ENCODE measurements around the gene CALHM2.
"Not testable (repeated sequence)": the region's sequence is repeated elsewhere in the genome, so short reads cannot be mapped to it uniquely, and the experiment has no call there.

The CALHM2 gene

GRCh38 chr10:103451831-103452505 lies at the start of gene CALHM2:
TSS of gene CALHM2 (minus strand) at chr10:103452370. CDS start at chr10:103449941, 2,429 bp downstream.
- DNase-seq: peak in 36 of 56 donors; percentile 9 to 75 (median 34)

- DNase-seq: no peak
Observed at GRCh38 chr10:103501186-103501585, 49.0 kb upstream of the CALHM2 start.

GRCh38 chr10:103500481-103500880 lies 48.3 kb upstream of the CALHM2 start:
- no peak for DNase-seq

GRCh38 chr10:103499881-103500280 lies 47.7 kb upstream of the CALHM2 start:
- DNase-seq: peak in 25 of 56 donors; percentile 7 to 66 (median 27)

GRCh38 chr10:103498936-103499638 lies 46.9 kb upstream of the CALHM2 start:
- no peak for DNase-seq

- DNase-seq: peak in 2 of 56 donors; percentile 7 to 15
Observed at GRCh38 chr10:103497161-103497915, 45.2 kb upstream of the CALHM2 start.

- no peak for DNase-seq
Observed at GRCh38 chr10:103495321-103495720, 43.2 kb upstream of the CALHM2 start.

GRCh38 chr10:103493916-103494877 lies 42.0 kb upstream of the CALHM2 start:
- DNase-seq: peak in 11 of 56 donors; percentile 10 to 40 (median 20)

GRCh38 chr10:103493362-103493915 lies 41.3 kb upstream of the CALHM2 start, which contains the start of gene NEURL1:
TSS of gene NEURL1 (plus strand) at chr10:103493705. CDS start at chr10:103494388, 683 bp downstream.
- DNase-seq: peak in 36 of 56 donors; percentile 10 to 73 (median 41)

- DNase-seq: no peak
Observed at GRCh38 chr10:103492655-103493261, 40.6 kb upstream of the CALHM2 start.

- DNase-seq: peak in 1 of 56 donors; percentile 11
Observed at GRCh38 chr10:103491729-103492364, 39.7 kb upstream of the CALHM2 start.

- DNase-seq: no peak
Observed at GRCh38 chr10:103490986-103491314, 38.8 kb upstream of the CALHM2 start.

- DNase-seq: no peak
Observed at GRCh38 chr10:103487410-103487708, 35.2 kb upstream of the CALHM2 start.

- not testable (repeated sequence) for DNase-seq
Observed at GRCh38 chr10:103486635-103487409, 34.7 kb upstream of the CALHM2 start.

- no peak for DNase-seq
Observed at GRCh38 chr10:103481974-103482531, 29.9 kb upstream of the CALHM2 start.

- no peak for DNase-seq
Observed at GRCh38 chr10:103480521-103480920, 28.4 kb upstream of the CALHM2 start.

GRCh38 chr10:103479135-103479534 lies 27.0 kb upstream of the CALHM2 start, which contains the start of gene CALHM3:
TSS of gene CALHM3 (minus strand) at chr10:103479240. CDS start at chr10:103479032, 208 bp downstream.
- DNase-seq: no peak

- DNase-seq: no peak
Observed at GRCh38 chr10:103478671-103479070, 26.5 kb upstream of the CALHM2 start.
